ENCODE results near the gene STAT1.

The STAT1 gene

GRCh38 chr2:191003405-191004309 lies 10.3 kb downstream of the STAT1 start:
- no peak for DNase-seq (ENCODE audit: low read depth, low spot score)
- no peak overlapping the region for H3K4me3 ChIP-seq (ENCODE audit: low read depth, low read length)
- in situ Hi-C loops (cut with HindIII; ENCODE audit: low sequenced_read_pairs) = no loop called here
- TF ChIP-seq, protein P1, sequence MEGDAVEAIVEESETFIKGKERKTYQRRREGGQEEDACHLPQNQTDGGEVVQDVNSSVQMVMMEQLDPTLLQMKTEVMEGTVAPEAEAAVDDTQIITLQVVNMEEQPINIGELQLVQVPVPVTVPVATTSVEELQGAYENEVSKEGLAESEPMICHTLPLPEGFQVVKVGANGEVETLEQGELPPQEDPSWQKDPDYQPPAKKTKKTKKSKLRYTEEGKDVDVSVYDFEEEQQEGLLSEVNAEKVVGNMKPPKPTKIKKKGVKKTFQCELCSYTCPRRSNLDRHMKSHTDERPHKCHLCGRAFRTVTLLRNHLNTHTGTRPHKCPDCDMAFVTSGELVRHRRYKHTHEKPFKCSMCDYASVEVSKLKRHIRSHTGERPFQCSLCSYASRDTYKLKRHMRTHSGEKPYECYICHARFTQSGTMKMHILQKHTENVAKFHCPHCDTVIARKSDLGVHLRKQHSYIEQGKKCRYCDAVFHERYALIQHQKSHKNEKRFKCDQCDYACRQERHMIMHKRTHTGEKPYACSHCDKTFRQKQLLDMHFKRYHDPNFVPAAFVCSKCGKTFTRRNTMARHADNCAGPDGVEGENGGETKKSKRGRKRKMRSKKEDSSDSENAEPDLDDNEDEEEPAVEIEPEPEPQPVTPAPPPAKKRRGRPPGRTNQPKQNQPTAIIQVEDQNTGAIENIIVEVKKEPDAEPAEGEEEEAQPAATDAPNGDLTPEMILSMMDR (IDR thresholded peaks at IDR 0.05; ENCODE audit: low read depth, low read length) = no peak

GRCh38 chr2:191001624-191002023 lies 12.3 kb downstream of the STAT1 start:
- TF ChIP-seq, protein P1 (IDR thresholded peaks at IDR 0.05; ENCODE audit: low read depth, low read length) = no peak
- in situ Hi-C loops (cut with HindIII; ENCODE audit: low sequenced_read_pairs) = no loop called here
- no peak for DNase-seq (ENCODE audit: low read depth, low spot score)
- H3K4me3 ChIP-seq (ENCODE audit: low read depth, low read length) = no peak overlapping the region

DNA sequence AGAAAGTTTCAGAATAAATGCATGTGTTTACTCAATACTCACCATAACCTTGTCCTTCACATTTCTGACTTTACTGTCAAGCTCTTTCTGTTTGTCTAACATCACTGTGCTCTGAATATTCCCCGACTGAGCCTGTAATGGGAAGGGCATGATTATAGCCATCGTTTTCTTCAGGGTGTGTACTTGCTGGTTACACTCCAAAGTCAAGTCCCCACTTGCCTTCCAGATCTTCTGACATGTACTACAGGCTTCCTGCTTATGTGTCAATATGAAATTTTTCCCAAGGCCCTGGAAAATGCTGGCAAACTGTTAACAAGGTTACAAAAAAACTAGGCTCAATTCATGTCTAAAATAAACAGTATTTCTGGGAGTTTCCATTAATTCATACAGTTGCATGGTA lies 12.9 kb downstream of the STAT1 start:
- DNase-seq (ENCODE audit: low read depth, low spot score) = no peak
- TF ChIP-seq, protein P1 (IDR thresholded peaks at IDR 0.05; ENCODE audit: low read depth, low read length) = no peak
- in situ Hi-C loops (cut with HindIII; ENCODE audit: low sequenced_read_pairs) = no loop called here
- no peak overlapping the region for H3K4me3 ChIP-seq (ENCODE audit: low read depth, low read length)

- TF ChIP-seq, protein P1 (IDR thresholded peaks at IDR 0.05; ENCODE audit: low read depth, low read length) = no peak
- no peak overlapping the region for H3K4me3 ChIP-seq (ENCODE audit: low read depth, low read length)
- DNase-seq (ENCODE audit: low read depth, low spot score) = no peak
- in situ Hi-C loops (cut with HindIII; ENCODE audit: low sequenced_read_pairs) = no loop called here
These were observed 13.9 kb downstream of the STAT1 start for GRCh38 chr2:190999949-191000665.

DNA sequence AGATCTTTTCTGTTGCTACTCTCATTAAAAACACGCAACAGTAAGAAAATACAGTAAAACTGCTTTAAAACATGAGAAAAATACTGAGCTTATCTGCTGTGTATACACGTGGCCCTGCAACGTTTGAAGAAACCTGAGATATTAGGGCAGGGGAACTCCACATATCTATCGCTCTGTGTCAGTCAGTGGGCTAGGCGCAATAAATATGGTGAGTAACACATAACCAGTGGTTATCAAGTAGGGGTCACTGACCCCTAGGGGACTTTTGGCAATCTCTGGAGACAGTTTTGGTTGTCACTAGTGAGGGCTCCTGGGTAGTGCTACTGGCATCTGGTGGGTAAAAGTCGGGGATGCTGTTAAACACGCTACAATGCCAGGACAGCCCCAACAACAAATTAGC lies 14.9 kb downstream of the STAT1 start:
- TF ChIP-seq, protein P1 (IDR thresholded peaks at IDR 0.05; ENCODE audit: low read depth, low read length) = no peak
- DNase-seq (ENCODE audit: low read depth, low spot score) = no peak
- in situ Hi-C loops (cut with HindIII; ENCODE audit: low sequenced_read_pairs) = no loop called here
- no peak overlapping the region for H3K4me3 ChIP-seq (ENCODE audit: low read depth, low read length)

DNA sequence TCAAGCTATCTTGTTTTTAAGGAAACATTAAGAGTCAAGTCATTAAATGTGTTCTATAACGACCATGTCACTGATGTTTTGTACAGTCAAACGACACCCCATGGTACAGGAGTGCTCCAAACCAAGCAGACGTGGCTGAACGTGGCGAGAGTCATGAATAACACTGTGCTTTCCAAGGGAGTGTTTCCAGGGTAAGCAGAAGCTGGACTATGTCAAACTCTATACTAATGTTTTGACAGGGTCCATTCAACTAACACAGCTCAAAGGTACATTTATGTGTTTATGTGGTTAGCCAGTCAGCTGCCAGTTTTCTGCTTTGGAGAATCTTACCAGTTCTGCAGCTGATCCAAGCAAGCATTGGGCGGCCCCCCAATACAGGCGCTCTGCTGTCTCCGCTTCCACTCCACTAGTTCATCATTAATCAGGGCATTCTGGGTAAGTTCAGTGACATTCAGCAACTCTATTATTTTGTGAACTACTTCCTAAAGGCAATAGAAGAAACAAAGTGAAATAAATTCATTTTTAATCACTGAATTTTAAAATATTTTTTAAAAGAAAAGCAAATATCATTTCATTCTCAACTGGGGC lies 16.4 kb downstream of the STAT1 start:
- TF ChIP-seq, protein P1 (IDR thresholded peaks at IDR 0.05; ENCODE audit: low read depth, low read length) = no peak
- in situ Hi-C loops (cut with HindIII; ENCODE audit: low sequenced_read_pairs) = no loop called here
- no peak for DNase-seq (ENCODE audit: low read depth, low spot score)

More for the DNA sequence above, 16.4 kb downstream of the STAT1 start:
- H3K4me3 ChIP-seq (ENCODE audit: low read depth, low read length) = no peak overlapping the region

Data from astrocyte of the spinal cord (primary cell).